Pancreas (tissue), 10 donors: ENCODE measurements around the gene USP9Y. TPM values are rescaled to one million over a fixed set of nuclear protein-coding genes. Genes with fewer than 3 reads are reported as not detected.

ENCODE experiments used
- ATAC-seq, 4 donors: fragments of 200-7000 bp; cut with Tn5 transposase; one replicate each; pipeline versions ENCODE4 v1.8.0 to v1.9.1; 2020; ENCODE audit warnings: mild to moderate bottlenecking in 4 of 4, moderate library complexity in 4 of 4
- DNase-seq, 6 donors: peaks; one replicate each; pipeline ENCODE4 v3.0.0-alpha.2; 2020
- FAIRE-seq: peaks from 2 replicates; lab custom pipeline; 2012; peaks lifted over from hg19 to GRCh38; lab: Jason Lieb, UNC
- H3K27ac ChIP-seq, 4 donors: fragments of 200-600 bp; sonication (generic); 1 replicate in 3 of 4; 2 replicates in 1 of 4; pipeline versions ENCODE4 v1.5.0 to v1.8.0; 2020
- H3K27me3 ChIP-seq, 4 donors: fragments of 200-600 bp; one replicate each; pipeline ENCODE4 v1.8.0; 2021
- H3K36me3 ChIP-seq, 3 donors: fragments of 200-600 bp; sonication (generic) in 1 of 3; one replicate each; pipeline versions ENCODE4 v1.5.0 to v1.8.0; 2020 to 2021
- H3K4me1 ChIP-seq, 3 donors: fragments of 200-600 bp; one replicate each; pipeline ENCODE4 v1.8.0; 2021
- H3K4me3 ChIP-seq, 4 donors: fragments of 200-600 bp; sonication (generic) in 2 of 4; one replicate each; pipeline versions ENCODE4 v1.5.0 to v1.8.0; 2020 to 2021
- H3K9me3 ChIP-seq, 4 donors: fragments of 200-600 bp; one replicate each; pipeline ENCODE4 v1.8.0; 2021
- WGBS, 2 donors: extraction: QIAGEN DNeasy Blood & Tissue Kit; methylation state at CpG; one replicate each; pipeline ENCODE4 v1.1.7; 2013; 5-methylcytosine and 5-hydroxymethylcytosine counted together
- intact Hi-C, 3 donors: fragments of 100-400 bp; cut with DNase I; formaldehyde crosslinking; loops; one replicate each; pipeline versions ENCODE4 v1.11.1 to v1.14.2; 2022
- polyA plus RNA-seq, 2 donors: library from polyadenylated mRNA; stranded (reverse); fragments of 200-250 nt; gene quantifications; one replicate each; pipeline ENCODE4 v1.2.3, GENCODE V29; 2013
- total RNA-seq, 6 donors: library from RNA; stranded (reverse); fragmentation: NEBNext Ultra II Directional in 4 of 6; extraction: Animal tissue kit (Norgen Biotek cat#: 25700) in 4 of 6; gene quantifications; one replicate each; pipeline versions ENCODE4 v1.2.1 to v1.2.4, GENCODE V29; 2021 to 2023
- TF ChIP-seq, protein P1 (sequence below), 4 donors: fragments of 200-600 bp; sonication (generic) in 3 of 4; IDR thresholded peaks; one replicate each; pipeline versions ENCODE4 v1.5.0 to v1.8.0; 2021; ENCODE audit warnings: antibody characterized with exemption in 4 of 4
- donor health status: healthy with polysubstance abuse.
- donor health status: DM: no; HTN: no; CAD: no; lungs with moderate emphysema.
- donor health status: DM: no; HTN: no; CAD: no.
- donor health status: control.
- donor health status: control.
- donor health status: Bipolar disorder and iron deficiency.
- donor health status: DM: yes; HTN: yes; CAD: no.
- donor health status: DM: no; HTN: no; CAD: no.
- donor health status: DM: no; HTN: no; CAD: no.
- donor health status: DM: yes; HTN: yes; CAD: no.

Gene USP9Y
- total and polyA plus RNA-seq, 8 donors = 0.09 to 20.4 (median 10.4) TPM; not detected in 5

GRCh38 chrY:12756021-12756420 is 55.0 kb downstream of the USP9Y start:
- Histone ChIP-seq H3K36me3 (no peaks in the 10 kb centered on the region), H3K27ac (no peak overlapping the region), H3K27me3 (no peaks in the 10 kb centered on the region), H3K4me1 (no peaks in the 10 kb centered on the region), H3K4me3 (no peak overlapping the region), H3K9me3 (no peaks in the 10 kb centered on the region)
- intact Hi-C loops = no loop called here
- TF ChIP-seq, protein P1, sequence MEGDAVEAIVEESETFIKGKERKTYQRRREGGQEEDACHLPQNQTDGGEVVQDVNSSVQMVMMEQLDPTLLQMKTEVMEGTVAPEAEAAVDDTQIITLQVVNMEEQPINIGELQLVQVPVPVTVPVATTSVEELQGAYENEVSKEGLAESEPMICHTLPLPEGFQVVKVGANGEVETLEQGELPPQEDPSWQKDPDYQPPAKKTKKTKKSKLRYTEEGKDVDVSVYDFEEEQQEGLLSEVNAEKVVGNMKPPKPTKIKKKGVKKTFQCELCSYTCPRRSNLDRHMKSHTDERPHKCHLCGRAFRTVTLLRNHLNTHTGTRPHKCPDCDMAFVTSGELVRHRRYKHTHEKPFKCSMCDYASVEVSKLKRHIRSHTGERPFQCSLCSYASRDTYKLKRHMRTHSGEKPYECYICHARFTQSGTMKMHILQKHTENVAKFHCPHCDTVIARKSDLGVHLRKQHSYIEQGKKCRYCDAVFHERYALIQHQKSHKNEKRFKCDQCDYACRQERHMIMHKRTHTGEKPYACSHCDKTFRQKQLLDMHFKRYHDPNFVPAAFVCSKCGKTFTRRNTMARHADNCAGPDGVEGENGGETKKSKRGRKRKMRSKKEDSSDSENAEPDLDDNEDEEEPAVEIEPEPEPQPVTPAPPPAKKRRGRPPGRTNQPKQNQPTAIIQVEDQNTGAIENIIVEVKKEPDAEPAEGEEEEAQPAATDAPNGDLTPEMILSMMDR (IDR thresholded peaks at IDR 0.05) = no peak
- no peak for FAIRE-seq
- WGBS, 2 donors = 89% methylated on average over 1 of the region's 1 CpG; no CpG with 5 or more reads in 1 of the 2 donors
- ATAC-seq = no peak
- no peak for DNase-seq

DNA sequence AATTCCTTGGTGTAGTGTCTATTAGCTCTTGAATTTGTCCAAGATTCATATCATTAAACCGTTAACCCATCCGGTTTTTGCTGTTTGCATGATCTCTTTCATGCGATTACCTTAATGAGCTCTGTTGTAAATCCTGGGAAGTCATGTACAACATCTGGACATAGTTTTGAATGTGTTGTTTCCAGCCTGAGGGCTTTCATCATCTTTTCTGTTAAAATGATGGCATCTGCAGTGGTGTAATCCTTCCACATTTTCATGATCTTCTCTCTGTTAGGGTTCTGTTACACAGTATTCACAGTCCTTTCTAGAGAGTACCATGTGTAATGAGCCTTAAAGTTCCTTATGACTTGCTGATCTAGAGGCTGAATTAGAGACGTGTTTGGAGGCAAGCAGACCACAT is 64.9 kb downstream of the USP9Y start:
- Histone ChIP-seq H3K9me3 (no peaks in the 10 kb centered on the region), H3K4me3 (no peak overlapping the region), H3K27ac (no peak overlapping the region), H3K27me3 (no peaks in the 10 kb centered on the region), H3K36me3 (no peaks in the 10 kb centered on the region), H3K4me1 (no peaks in the 10 kb centered on the region)
- intact Hi-C loops = no loop called here
- WGBS, 2 donors = 90% methylated on average over 4 of the region's 4 CpGs; no CpG with 5 or more reads in 1 of the 2 donors
- DNase-seq (no peak), ATAC-seq (no peak), FAIRE-seq (no peak)
- TF ChIP-seq, protein P1 (IDR thresholded peaks at IDR 0.05) = no peak

- Histone ChIP-seq H3K4me3 (no peak overlapping the region), H3K27me3 (no peaks in the 10 kb centered on the region), H3K36me3 (no peaks in the 10 kb centered on the region), H3K9me3 (no peaks in the 10 kb centered on the region), H3K4me1 (no peaks in the 10 kb centered on the region), H3K27ac (no peak overlapping the region)
- FAIRE-seq = no peak
- intact Hi-C loops = no loop called here
- no peak for ATAC-seq
- TF ChIP-seq, protein P1 (IDR thresholded peaks at IDR 0.05) = no peak
- 91% methylated on average over 3 of the region's 3 CpGs; no CpG with 5 or more reads in 1 of the 2 donors for WGBS, 2 donors
- DNase-seq = no peak
These were observed 83.5 kb downstream of the USP9Y start for GRCh38 chrY:12784521-12784920.

DNA sequence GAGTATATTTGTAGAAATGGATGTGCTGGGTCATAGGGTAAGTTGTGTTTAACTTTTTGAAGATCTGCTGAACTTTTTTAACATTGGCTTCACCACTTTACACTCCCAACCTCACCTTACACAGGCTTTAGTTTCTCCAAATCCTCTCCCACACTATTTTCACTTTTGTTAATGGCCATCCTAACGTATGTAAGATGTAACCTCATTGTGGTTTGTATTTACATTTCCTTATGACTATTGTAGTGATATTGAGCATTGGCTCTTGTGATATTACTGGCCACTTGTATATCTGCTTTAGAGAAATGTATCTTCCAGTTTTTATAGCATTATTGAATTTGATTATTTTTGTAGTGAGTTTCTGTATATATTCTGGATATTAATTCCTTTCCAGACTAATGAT is 93.0 kb downstream of the USP9Y start:
- FAIRE-seq = no peak
- WGBS, 2 donors = 97% methylated on average over 1 of the region's 1 CpG; no CpG with 5 or more reads in 1 of the 2 donors
- Histone ChIP-seq H3K27me3 (no peaks in the 10 kb centered on the region), H3K4me3 (no peak overlapping the region), H3K9me3 (no peaks in the 10 kb centered on the region), H3K36me3 (no peaks in the 10 kb centered on the region), H3K4me1 (no peaks in the 10 kb centered on the region), H3K27ac (no peak overlapping the region)
- intact Hi-C loops = no loop called here
- DNase-seq = no peak
- TF ChIP-seq, protein P1 (IDR thresholded peaks at IDR 0.05) = no peak
- ATAC-seq = no peak

GRCh38 chrY:12808046-12808445 is 107.0 kb downstream of the USP9Y start:
- intact Hi-C loops = no loop called here
- ATAC-seq (no peak), DNase-seq (no peak), FAIRE-seq (no peak)
- Histone ChIP-seq H3K36me3 (no peaks in the 10 kb centered on the region), H3K4me3 (no peak overlapping the region), H3K4me1 (no peaks in the 10 kb centered on the region), H3K27me3 (no peaks in the 10 kb centered on the region), H3K27ac (no peak overlapping the region), H3K9me3 (no peaks in the 10 kb centered on the region)
- 77% methylated on average over 1 of the region's 1 CpG; no CpG with 5 or more reads in 1 of the 2 donors for WGBS, 2 donors
- TF ChIP-seq, protein P1 (IDR thresholded peaks at IDR 0.05) = no peak
